Keratinocyte (primary cell): ENCODE measurements around the gene SOCS3.

Source experiments
- CTCF ChIP-seq, 3 experiments: IDR thresholded peaks in 1 of 3; conservative IDR thresholded peaks in 1 of 3; optimal IDR thresholded peaks in 1 of 3; 2 replicates in 2 of 3; 3 replicates in 1 of 3; pipeline versions ENCODE3 to v1.5.1; 2011; ENCODE audit warnings: low read length in 3 of 3, mild to moderate bottlenecking in 3 of 3, moderate library complexity in 2 of 3, control low read depth in 1 of 3, inconsistent platforms in 1 of 3; ENCODE audit not compliant: insufficient read depth in 2 of 3; ENCODE audit errors: extremely low read depth in 1 of 3
- EZH2 ChIP-seq: IDR thresholded peaks from one replicate; pipeline ENCODE4 v1.6.1; 2012; ENCODE audit warnings: inconsistent platforms, mild to moderate bottlenecking, low read length, moderate library complexity

DNA sequence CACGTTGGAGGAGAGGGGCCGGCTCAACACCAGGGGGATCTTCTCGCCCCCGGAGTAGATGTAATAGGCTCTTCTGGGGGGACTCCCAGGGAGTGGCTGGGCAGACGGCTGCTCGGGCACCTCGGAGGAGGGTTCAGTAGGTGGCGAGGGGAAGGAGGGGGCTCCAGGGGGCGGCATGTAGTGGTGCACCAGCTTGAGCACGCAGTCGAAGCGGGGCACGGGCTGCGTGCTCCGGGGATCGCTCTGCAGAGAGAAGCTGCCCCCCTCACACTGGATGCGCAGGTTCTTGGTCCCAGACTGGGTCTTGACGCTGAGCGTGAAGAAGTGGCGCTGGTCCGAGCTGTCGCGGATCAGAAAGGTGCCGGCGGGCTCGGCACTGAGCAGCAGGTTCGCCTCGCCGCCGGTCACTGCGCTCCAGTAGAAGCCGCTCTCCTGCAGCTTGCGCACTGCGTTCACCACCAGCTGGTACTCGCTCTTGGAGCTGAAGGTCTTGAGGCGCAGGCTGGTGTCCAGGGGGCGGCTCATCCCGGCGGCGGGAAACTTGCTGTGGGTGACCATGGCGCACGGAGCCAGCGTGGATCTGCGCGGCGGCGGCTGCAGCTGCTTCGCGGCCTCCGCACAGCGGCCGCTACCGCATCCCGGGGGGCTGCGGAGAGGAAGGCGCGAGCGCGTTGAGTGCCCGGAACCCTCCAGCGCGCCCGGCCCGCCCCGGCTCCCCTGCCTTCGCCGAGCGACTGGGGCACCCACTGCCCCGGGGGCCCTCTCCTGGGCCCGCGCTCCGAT lies 1.1 kb downstream of the SOCS3 start:
- no peak for TF ChIP-seq CTCF (optimal IDR thresholded peaks at IDR 0.05 in 1 of 3, IDR thresholded peaks at IDR 0.05 in 1 of 3, conservative IDR thresholded peaks at IDR 0.05 in 1 of 3; ENCODE audit: extremely low read depth in 1 of 3, insufficient read depth in 2 of 3, low read length in 3 of 3)
- no peak for TF ChIP-seq EZH2
